MM.1S (cell line): Measurements from ENCODE around the gene DDX39A.

Experiments
- EZH2phosphoT487 ChIP-seq: fragments of 300-600 bp; sonication (generic); IDR thresholded peaks from 2 replicates; pipeline ENCODE4 v1.6.1; 2018; ENCODE audit warnings: antibody characterized with exemption, low read length
- TF ChIP-seq, protein P1 (sequence below): fragments of 300-600 bp; sonication (generic); IDR thresholded peaks from 2 replicates; pipeline ENCODE4 v1.5.1; 2016; ENCODE audit warnings: antibody characterized with exemption, low read length, mixed read lengths

- TF ChIP-seq, protein P1, sequence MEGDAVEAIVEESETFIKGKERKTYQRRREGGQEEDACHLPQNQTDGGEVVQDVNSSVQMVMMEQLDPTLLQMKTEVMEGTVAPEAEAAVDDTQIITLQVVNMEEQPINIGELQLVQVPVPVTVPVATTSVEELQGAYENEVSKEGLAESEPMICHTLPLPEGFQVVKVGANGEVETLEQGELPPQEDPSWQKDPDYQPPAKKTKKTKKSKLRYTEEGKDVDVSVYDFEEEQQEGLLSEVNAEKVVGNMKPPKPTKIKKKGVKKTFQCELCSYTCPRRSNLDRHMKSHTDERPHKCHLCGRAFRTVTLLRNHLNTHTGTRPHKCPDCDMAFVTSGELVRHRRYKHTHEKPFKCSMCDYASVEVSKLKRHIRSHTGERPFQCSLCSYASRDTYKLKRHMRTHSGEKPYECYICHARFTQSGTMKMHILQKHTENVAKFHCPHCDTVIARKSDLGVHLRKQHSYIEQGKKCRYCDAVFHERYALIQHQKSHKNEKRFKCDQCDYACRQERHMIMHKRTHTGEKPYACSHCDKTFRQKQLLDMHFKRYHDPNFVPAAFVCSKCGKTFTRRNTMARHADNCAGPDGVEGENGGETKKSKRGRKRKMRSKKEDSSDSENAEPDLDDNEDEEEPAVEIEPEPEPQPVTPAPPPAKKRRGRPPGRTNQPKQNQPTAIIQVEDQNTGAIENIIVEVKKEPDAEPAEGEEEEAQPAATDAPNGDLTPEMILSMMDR, result no peak
- no peak for TF ChIP-seq EZH2phosphoT487
Measured at GRCh38 chr19:14411161-14411937, 7.8 kb downstream of the DDX39A start.
